GF-D8 (cell line): ENCODE measurements around the gene ZNF208.
"Not testable (repeated sequence)": the region's sequence is repeated elsewhere in the genome, so short reads cannot be mapped to it uniquely, and the experiment has no call there.

Source experiments
- DNase-seq: peaks from one replicate; lab custom pipeline; 2025; lab: John Stamatoyannopoulos, UW

Gene ZNF208

DNA sequence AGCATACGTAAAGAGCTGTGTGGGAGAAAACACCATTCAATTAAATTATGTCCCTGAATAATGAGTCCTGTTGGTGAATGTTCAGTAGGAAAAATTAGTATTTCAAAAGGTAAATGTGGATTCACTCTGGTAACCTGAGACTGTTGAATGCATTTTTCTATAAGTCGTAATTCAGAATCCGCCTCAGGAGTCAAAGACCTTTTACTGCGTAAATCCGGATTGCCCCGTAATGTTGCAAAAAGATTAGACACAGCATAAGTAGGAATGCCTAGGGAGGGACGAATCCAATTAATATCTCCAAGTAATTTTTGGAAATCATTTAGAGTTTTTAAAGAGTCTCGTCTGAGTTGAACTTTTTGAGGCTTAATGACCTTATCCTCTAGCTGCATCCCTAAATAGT is 126.0 kb downstream of the ZNF208 start:
- DNase-seq, result not testable (repeated sequence)

DNA sequence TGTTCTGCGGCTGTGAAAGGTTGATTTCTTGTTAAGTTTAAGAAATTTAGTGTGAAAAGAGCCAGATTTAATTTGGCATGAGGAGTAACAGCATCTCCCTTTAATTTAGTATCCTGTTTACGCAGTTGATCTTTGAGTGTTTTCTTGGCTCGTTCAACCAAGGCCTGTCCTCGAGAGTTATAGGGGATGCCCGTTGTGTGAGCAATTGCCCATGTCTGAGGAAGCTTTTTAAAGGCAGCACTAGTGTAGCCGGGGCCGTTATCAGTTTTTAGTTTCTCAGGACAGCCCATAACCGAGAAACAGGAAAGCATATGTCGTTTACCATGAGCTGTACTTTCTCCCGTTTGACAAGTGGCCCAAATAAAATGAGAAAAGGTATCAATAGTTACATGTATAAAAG is 127.2 kb downstream of the ZNF208 start:
- DNase-seq, result no peak
